RCC 7860 (cell line): ENCODE results near the gene C17orf75.

Experiments
- DNase-seq: peaks from one replicate; pipeline ENCODE4 v3.0.0-alpha.2; 2015; ENCODE audit warnings: low spot score
- FAIRE-seq: peaks from 2 replicates; lab custom pipeline; 2012; peaks lifted over from hg19 to GRCh38; lab: Jason Lieb, UNC

C17orf75 gene

GRCh38 chr17:32279891-32280716 lies 61.9 kb downstream of the C17orf75 start:
- FAIRE-seq (no peak), DNase-seq (no peak)

GRCh38 chr17:32278815-32279214 lies 63.2 kb downstream of the C17orf75 start:
- no peak for FAIRE-seq

More at GRCh38 chr17:32278815-32279214, 63.2 kb downstream of the C17orf75 start:
- no peak for DNase-seq
